Pancreas (tissue), 10 donors: Measurements from ENCODE around the gene MXI1. TPM values are rescaled to one million over a fixed set of nuclear protein-coding genes. Genes with fewer than 3 reads are reported as not detected.
A peak's percentile ranks its signal among the peaks of the same experiment; 100 is the strongest.

Source experiments
- ATAC-seq, 4 donors: fragments of 200-7000 bp; cut with Tn5 transposase; one replicate each; pipeline versions ENCODE4 v1.8.0 to v1.9.1; 2020; ENCODE audit warnings: mild to moderate bottlenecking in 4 of 4, moderate library complexity in 4 of 4
- DNase-seq, 6 donors: peaks; one replicate each; pipeline ENCODE4 v3.0.0-alpha.2; 2020
- FAIRE-seq: peaks from 2 replicates; lab custom pipeline; 2012; peaks lifted over from hg19 to GRCh38; lab: Jason Lieb, UNC
- H3K27ac ChIP-seq, 4 donors: fragments of 200-600 bp; sonication (generic); 1 replicate in 3 of 4; 2 replicates in 1 of 4; pipeline versions ENCODE4 v1.5.0 to v1.8.0; 2020
- H3K27me3 ChIP-seq, 4 donors: fragments of 200-600 bp; one replicate each; pipeline ENCODE4 v1.8.0; 2021
- H3K36me3 ChIP-seq, 3 donors: fragments of 200-600 bp; sonication (generic) in 1 of 3; one replicate each; pipeline versions ENCODE4 v1.5.0 to v1.8.0; 2020 to 2021
- H3K4me1 ChIP-seq, 3 donors: fragments of 200-600 bp; one replicate each; pipeline ENCODE4 v1.8.0; 2021
- H3K4me3 ChIP-seq, 4 donors: fragments of 200-600 bp; sonication (generic) in 2 of 4; one replicate each; pipeline versions ENCODE4 v1.5.0 to v1.8.0; 2020 to 2021
- H3K9me3 ChIP-seq, 4 donors: fragments of 200-600 bp; one replicate each; pipeline ENCODE4 v1.8.0; 2021
- WGBS, 2 donors: extraction: QIAGEN DNeasy Blood & Tissue Kit; methylation state at CpG; one replicate each; pipeline ENCODE4 v1.1.7; 2013; 5-methylcytosine and 5-hydroxymethylcytosine counted together
- intact Hi-C, 3 donors: fragments of 100-400 bp; cut with DNase I; formaldehyde crosslinking; loops; one replicate each; pipeline versions ENCODE4 v1.11.1 to v1.14.2; 2022
- polyA plus RNA-seq, 2 donors: library from polyadenylated mRNA; stranded (reverse); fragments of 200-250 nt; gene quantifications; one replicate each; pipeline ENCODE4 v1.2.3, GENCODE V29; 2013
- total RNA-seq, 6 donors: library from RNA; stranded (reverse); fragmentation: NEBNext Ultra II Directional in 4 of 6; extraction: Animal tissue kit (Norgen Biotek cat#: 25700) in 4 of 6; gene quantifications; one replicate each; pipeline versions ENCODE4 v1.2.1 to v1.2.4, GENCODE V29; 2021 to 2023
- TF ChIP-seq, protein P1 (sequence below), 4 donors: fragments of 200-600 bp; sonication (generic) in 3 of 4; IDR thresholded peaks; one replicate each; pipeline versions ENCODE4 v1.5.0 to v1.8.0; 2021; ENCODE audit warnings: antibody characterized with exemption in 4 of 4
- donor health status: healthy with polysubstance abuse.
- donor health status: DM: no; HTN: no; CAD: no; lungs with moderate emphysema.
- donor health status: DM: no; HTN: no; CAD: no.
- donor health status: control.
- donor health status: control.
- donor health status: Bipolar disorder and iron deficiency.
- donor health status: DM: yes; HTN: yes; CAD: no.
- donor health status: DM: no; HTN: no; CAD: no.
- donor health status: DM: no; HTN: no; CAD: no.
- donor health status: DM: yes; HTN: yes; CAD: no.

Gene MXI1
- total and polyA plus RNA-seq, 8 donors = 8.2 to 30.5 (median 21.5) TPM

- peak overlapping the region in 2 of 4 donors; percentile 77 to 96 for H3K27ac ChIP-seq
- no peak for ATAC-seq
These were observed 20.7 kb downstream of the MXI1 start for GRCh38 chr10:110228066-110228465.

DNA sequence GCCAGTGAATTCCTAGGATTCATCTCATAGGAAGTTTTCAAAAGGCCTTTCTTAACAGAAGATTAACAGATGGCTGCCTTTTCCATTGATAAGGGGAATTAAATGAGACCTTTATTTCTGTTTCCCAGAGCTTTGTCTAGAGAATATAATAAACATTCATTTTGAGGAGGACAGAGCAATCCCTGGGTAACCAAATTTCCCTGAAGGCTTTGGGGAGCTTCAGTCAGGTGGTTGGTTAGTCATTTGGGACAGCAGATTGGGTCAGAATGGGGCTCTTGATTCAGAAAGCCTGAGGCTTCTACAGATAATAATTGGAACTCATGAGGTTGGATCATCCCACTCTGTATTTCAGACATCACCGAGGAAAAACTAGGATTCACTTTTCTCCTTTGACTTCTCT lies 21.8 kb downstream of the MXI1 start:
- DNase-seq (no peak), FAIRE-seq (no peak), ATAC-seq (no peak)
- 96 to 100% methylated on average over 1 of the region's 1 CpG for WGBS, 2 donors
- Histone ChIP-seq H3K4me1 (peaks cover 0 to 6% (median 0%) of the 10 kb centered on the region in 3 donors), H3K27me3 (no peaks in the 10 kb centered on the region), H3K27ac (no peak overlapping the region), H3K4me3 (no peak overlapping the region), H3K36me3 (peaks cover 0 to 5% (median 0%) of the 10 kb centered on the region in 3 donors), H3K9me3 (no peaks in the 10 kb centered on the region)
- intact Hi-C loops = loop anchor here in 1 of 3 donors (10.0 kb wide), 1 partner anchor 94 kb away; no protein-coding TSS in a partner anchor
- TF ChIP-seq, protein P1, sequence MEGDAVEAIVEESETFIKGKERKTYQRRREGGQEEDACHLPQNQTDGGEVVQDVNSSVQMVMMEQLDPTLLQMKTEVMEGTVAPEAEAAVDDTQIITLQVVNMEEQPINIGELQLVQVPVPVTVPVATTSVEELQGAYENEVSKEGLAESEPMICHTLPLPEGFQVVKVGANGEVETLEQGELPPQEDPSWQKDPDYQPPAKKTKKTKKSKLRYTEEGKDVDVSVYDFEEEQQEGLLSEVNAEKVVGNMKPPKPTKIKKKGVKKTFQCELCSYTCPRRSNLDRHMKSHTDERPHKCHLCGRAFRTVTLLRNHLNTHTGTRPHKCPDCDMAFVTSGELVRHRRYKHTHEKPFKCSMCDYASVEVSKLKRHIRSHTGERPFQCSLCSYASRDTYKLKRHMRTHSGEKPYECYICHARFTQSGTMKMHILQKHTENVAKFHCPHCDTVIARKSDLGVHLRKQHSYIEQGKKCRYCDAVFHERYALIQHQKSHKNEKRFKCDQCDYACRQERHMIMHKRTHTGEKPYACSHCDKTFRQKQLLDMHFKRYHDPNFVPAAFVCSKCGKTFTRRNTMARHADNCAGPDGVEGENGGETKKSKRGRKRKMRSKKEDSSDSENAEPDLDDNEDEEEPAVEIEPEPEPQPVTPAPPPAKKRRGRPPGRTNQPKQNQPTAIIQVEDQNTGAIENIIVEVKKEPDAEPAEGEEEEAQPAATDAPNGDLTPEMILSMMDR (IDR thresholded peaks at IDR 0.05) = no peak

More at GRCh38 chr10:110228066-110228465, 20.7 kb downstream of the MXI1 start:
- FAIRE-seq = no peak
- Histone ChIP-seq H3K4me1 (peaks cover 0 to 6% (median 0%) of the 10 kb centered on the region in 3 donors), H3K4me3 (no peak overlapping the region), H3K36me3 (peaks cover 0 to 5% (median 0%) of the 10 kb centered on the region in 3 donors), H3K27me3 (no peaks in the 10 kb centered on the region), H3K9me3 (no peaks in the 10 kb centered on the region)
- TF ChIP-seq, protein P1 (IDR thresholded peaks at IDR 0.05) = no peak
- intact Hi-C loops = loop anchor here in 1 of 3 donors (10.0 kb wide), 1 partner anchor 93 kb away; no protein-coding TSS in a partner anchor
- WGBS, 2 donors = 74 to 76% methylated on average over 10 of the region's 10 CpGs
- DNase-seq = no peak

DNA sequence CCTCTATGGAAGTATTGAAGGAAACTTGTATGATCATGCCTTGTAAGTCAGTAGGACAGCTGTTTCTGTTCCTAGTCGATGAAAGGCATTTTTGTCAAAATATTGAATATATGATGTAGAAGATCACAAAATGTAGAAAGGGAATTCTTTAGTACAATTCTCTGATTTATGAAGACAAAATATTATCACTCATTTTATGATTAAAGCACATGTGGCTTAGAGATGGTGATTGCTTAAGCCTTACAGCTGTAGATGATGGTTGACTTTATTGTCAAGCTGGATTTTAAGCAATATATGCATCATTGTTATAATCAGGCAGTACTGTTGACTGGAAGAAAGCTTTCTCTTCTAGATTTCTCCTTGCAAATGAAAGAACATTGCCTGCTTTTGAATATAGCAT lies 26.4 kb downstream of the MXI1 start:
- no peak overlapping the region for H3K27ac ChIP-seq
- intact Hi-C loops = no loop called here
- no peak overlapping the region for H3K4me3 ChIP-seq
- no peak for DNase-seq
- TF ChIP-seq, protein P1 (IDR thresholded peaks at IDR 0.05) = no peak
- no peak for ATAC-seq
- no peaks in the 10 kb centered on the region for H3K4me1 ChIP-seq
- peaks cover 0 to 5% (median 0%) of the 10 kb centered on the region in 3 donors for H3K36me3 ChIP-seq
- FAIRE-seq = no peak
- no peaks in the 10 kb centered on the region for H3K9me3 ChIP-seq
- WGBS, 2 donors = 73 to 83% methylated on average over 1 of the region's 1 CpG
- H3K27me3 ChIP-seq = no peaks in the 10 kb centered on the region

- Histone ChIP-seq H3K9me3 (no peaks in the 10 kb centered on the region), H3K4me1 (peaks cover 6 to 22% (median 16%) of the 10 kb centered on the region in 3 donors), H3K36me3 (no peaks in the 10 kb centered on the region), H3K4me3 (no peak overlapping the region), H3K27ac (no peak overlapping the region), H3K27me3 (no peaks in the 10 kb centered on the region)
- 88 to 94% methylated on average over 2 of the region's 2 CpGs for WGBS, 2 donors
- TF ChIP-seq, protein P1 (IDR thresholded peaks at IDR 0.05) = no peak
- FAIRE-seq (no peak), DNase-seq (no peak), ATAC-seq (no peak)
- intact Hi-C loops = no loop called here
These were observed 30.6 kb downstream of the MXI1 start for GRCh38 chr10:110237894-110238480.

DNA sequence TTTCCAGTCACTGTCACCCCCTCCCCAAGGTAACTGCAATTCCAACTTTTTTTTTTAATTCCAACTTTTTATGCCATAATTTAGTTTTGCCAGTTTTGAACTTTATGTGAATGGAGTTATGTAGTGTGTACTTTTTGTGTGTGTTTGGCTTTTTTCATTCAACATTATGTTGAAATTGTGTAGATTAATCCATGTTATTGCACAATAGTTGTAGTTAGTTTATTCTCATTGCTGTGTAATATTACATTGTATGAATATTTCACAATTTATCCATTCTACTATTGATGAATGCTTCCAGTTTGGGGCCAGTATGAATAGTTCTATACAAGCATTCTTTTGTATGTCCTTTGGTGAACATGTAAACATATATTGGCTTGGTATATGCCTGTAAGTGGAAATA lies 32.5 kb downstream of the MXI1 start:
- Histone ChIP-seq H3K9me3 (no peaks in the 10 kb centered on the region), H3K36me3 (no peaks in the 10 kb centered on the region), H3K4me1 (peaks cover 6 to 24% (median 16%) of the 10 kb centered on the region in 3 donors), H3K27ac (no peak overlapping the region), H3K27me3 (no peaks in the 10 kb centered on the region), H3K4me3 (no peak overlapping the region)
- intact Hi-C loops = no loop called here
- FAIRE-seq (no peak), ATAC-seq (no peak), DNase-seq (no peak)
- TF ChIP-seq, protein P1 (IDR thresholded peaks at IDR 0.05) = no peak
